ENCODE data around the gene MEX3A.
A peak's percentile ranks its signal among the peaks of the same experiment; 100 is the strongest.
"Not testable (repeated sequence)": the region's sequence is repeated elsewhere in the genome, so short reads cannot be mapped to it uniquely, and the experiment has no call there.

MEX3A gene

DNA sequence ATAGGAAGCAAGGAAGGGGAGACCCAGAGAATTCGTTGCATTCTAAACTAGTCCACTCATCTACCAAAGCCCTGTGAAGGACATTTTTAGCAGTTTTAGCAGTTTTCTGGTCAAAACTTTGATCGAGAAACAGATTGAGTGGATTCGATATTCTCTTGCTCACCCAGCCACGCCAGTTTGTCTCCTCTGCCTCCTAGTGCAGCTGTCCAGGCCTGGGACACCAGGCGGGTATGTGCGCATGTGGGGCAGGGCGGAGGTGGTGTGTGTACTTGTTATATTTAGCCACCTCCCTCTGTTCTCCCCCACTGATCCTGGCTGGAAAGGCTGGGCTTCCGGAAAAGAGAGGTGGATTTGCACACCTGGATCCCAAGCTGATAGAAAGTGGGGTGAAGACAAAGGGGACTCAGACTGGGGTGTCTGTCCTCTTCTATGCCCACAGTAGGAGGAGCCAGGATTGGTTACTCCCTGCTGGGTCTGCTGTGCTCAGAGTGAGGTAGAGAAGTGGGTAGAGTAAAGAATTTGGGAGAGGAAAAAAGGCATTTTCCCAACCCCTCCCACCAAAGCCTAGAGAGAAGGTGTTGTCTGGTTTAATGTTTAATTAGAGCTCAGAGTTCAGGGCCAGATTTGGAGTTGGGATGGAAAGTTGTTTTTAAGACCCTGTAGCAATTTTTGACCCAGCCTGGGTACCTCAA lies 36.1 kb upstream of the MEX3A start:
- no peak for DNase-seq (ENCODE audit: low spot score)

DNA sequence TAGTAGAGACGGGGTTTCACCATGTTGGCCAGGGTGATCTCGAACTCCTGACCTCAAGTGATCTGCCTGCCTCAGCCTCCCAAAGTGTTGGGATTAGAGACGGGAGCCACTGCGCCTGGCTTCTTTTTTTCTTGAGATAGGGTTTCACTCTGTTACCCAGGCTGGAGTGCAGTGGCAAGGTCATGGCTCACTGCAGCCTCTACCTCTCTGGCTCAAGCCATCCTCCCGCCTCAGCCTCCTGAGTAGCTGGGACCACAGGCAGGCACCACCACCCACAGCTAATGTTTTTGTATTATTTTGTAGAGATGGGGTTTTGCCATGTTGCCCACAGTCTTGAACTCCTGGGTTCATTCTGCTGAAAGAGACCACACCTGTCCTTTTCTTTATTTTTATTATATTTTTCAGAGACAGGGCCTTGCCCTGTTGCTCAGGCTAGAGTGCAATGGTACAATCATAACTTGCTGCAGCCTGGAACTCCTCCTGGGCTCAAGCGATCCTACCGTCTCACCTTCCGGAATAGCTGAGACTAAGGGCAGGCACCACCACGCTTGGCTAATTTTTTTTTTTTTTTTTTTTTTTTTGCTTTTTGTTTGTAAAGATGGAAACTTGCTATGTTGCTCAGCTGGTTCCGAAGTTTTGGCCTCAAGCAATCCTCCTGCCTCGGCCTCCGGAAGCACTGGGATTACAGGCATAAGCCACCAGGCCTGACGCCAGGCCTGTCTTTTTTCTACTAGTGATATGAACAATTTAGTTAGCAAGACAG lies 35.3 kb upstream of the MEX3A start:
- DNase-seq (ENCODE audit: low spot score): no peak

GRCh38 chr1:156116731-156117130 lies 34.5 kb upstream of the MEX3A start:
- DNase-seq (ENCODE audit: low spot score): not testable (repeated sequence)

GRCh38 chr1:156115514-156116374 lies 33.5 kb upstream of the MEX3A start:
- DNase-seq (ENCODE audit: low spot score): no peak

DNA sequence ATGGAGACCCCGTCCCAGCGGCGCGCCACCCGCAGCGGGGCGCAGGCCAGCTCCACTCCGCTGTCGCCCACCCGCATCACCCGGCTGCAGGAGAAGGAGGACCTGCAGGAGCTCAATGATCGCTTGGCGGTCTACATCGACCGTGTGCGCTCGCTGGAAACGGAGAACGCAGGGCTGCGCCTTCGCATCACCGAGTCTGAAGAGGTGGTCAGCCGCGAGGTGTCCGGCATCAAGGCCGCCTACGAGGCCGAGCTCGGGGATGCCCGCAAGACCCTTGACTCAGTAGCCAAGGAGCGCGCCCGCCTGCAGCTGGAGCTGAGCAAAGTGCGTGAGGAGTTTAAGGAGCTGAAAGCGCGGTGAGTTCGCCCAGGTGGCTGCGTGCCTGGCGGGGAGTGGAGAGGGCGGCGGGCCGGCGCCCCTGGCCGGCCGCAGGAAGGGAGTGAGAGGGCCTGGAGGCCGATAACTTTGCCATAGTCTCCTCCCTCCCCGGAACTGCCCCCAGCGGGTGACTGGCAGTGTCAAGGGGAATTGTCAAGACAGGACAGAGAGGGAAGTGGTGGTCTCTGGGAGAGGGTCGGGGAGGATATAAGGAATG lies 32.8 kb upstream of the MEX3A start:
- peak; percentile 71 for DNase-seq (ENCODE audit: low spot score)

- DNase-seq (ENCODE audit: low spot score): peak; percentile 93
Measured at GRCh38 chr1:156114101-156114918, 32.0 kb upstream of the MEX3A start, which contains the start of gene LMNA. LMNA (plus strand) TSS chr1:156114711; CDS start chr1:156114919, 208 bp downstream.

- DNase-seq (ENCODE audit: low spot score): no peak
Measured at GRCh38 chr1:156113282-156113950, 31.2 kb upstream of the MEX3A start.

- DNase-seq (ENCODE audit: low spot score): no peak
Measured at GRCh38 chr1:156112276-156113137, 30.2 kb upstream of the MEX3A start.

DNA sequence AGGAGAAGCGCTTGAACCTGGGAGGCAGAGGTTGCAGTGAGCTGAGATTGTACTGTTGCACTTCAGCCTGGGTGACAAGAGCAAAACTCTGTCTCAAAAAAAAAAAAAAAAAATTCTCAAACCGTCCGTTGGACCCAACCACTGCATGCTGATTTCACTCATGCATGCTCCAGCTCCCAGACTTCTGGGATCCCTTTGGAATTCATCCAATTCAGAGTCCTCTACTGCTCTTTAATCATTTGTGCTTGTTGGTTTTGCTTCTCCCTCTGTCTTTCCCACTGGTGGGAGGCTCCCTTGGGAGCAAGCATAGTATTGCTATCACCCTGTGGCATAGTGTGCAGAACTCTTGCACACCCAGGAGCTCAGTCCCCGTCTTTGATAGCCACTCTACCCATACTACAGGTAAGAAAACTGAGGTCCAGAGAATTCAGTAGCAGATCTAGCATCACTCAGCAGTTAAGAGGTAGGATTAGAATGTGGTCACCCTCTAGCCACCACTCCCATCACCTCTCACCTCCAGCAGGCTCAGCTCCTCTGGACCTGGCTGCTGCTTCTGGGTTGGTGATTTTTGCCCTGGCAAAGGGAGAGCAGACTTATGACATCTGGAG lies 29.2 kb upstream of the MEX3A start:
- no peak for DNase-seq (ENCODE audit: low spot score)

GRCh38 chr1:156110252-156110651 lies 28.0 kb upstream of the MEX3A start:
- DNase-seq (ENCODE audit: low spot score): no peak

DNA sequence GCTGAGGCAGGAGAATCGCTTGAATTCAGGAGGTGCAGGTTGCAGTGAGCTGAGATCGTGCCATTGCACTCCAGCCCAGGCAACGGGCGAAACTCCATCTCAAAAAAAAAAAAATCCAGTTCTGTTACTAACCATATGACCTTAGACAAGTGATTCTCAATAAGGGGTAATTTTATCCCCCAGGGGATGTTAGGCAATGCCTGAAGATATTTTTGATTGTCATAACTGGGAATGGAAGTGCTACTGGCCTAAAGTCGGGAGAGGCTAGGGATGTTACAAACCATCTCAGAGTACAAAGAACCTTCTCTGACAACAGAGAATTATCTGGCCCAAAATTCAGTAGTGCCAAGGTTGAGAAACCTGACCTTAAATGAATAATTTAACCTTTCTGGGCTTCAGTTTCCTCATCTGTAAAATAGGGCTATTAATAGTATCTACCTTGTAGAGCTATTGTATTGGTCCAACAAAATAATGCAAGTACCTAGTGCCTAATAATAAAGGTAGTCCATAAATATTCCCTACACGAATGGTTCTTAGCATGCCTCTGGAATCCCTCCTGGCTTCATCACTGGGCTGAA lies 26.5 kb upstream of the MEX3A start:
- no peak for DNase-seq (ENCODE audit: low spot score)

DNA sequence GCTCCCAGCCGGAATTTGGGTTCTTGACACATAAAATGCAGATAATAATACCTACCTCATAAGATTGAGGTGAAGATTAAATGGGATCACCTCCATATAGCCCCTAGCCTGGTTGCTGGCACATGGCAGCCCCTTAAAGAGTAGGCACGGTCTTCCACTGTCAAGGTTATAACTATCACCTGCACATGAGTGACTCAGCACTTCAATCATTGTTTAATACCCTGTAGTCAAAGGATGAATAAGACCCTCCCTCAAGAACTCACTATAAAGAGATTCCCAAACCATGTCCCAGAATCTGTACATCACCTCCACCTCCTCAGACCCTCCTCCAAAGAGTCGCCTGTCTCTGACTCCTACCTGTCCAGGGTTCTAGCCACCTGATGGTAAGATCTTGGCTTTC lies 25.8 kb upstream of the MEX3A start:
- no peak for DNase-seq (ENCODE audit: low spot score)

DNA sequence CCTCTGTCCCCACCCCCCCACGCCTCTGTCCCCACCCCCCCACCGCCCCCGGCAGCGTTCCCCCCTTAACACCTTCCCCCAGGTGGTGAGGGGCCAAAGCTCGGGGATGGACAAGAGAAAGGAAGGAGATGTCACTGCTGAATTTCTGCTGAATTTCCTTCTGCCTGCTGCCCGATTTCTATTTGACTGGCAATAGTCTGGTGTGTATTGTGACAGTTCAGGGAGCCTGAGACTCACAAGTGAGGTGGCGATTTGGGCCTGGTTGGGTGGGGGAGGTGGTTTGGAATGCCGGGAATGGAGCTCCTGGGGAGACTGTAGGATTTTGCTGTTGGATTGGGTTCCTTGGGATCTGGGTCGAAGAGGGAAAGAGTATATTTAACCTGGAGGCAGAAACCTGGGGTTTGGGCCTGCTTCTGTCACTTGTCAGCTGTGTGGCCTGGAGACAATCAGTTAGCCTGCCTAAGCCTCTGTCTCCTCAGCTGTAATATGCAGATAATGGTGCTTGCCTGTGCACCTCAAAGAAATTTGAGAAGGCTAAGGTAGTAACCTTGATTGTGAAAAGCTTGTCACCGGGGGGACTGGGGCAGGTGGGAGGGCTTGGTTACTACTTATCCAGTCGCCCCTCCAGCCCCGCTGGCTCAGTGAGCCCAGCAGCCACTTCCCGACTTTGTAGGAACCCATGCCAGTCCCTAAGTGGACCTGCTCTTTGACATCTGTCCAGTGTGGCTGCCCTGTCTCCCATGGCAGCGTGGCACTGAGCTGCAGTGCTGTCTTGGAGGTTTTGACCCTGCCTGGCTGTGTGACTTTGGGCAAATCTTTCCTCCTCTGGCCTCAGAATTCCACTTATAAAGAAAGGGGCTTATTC lies 24.6 kb upstream of the MEX3A start:
- DNase-seq (ENCODE audit: low spot score): no peak

DNA sequence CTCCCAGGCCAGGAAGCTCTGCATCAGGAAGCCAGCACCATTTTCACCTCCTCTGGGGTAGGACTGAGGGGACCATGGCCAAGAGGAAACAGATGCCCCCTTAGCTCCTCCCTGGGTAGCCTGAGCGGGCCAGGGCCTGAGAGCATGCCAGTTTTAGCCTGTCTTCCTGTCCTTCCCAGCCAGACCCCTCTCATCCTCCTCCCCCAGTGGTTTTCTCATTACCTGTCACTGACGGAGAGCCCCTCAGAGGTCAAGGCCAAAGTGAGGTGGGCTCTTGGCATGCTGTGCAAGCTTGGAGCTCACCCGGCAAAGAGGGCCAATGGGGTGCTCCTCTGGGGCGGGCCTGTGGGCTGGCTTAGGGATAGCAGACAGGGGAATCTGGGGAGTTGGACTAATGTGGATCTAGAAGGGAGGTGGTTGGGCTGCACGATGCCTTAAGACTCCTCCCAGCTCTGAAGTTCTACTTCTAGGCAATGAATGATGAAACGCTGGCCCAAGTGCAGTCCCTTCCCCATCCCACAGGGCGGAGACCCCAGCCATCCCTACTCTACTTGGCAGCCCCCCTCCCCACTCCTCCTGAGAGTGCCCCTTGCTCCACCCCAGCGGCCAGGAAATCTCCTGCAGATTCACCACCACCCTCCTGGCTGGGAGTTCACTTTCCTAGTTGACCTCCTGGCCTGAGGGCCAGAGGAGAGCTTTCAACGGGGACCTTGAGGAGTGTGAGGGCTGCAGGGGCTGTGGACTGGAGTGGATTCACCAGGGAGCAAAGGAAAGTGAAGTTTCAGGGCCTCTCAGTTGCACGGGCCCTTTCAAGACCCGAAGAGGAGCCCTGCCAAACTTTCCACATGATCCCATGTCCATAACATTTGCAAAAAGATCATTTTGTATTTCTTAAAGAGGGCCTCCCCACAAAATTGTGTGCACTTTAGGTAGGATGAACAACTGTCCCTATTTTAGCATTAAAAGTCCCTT lies 22.9 kb upstream of the MEX3A start:
- DNase-seq (ENCODE audit: low spot score): no peak

- DNase-seq (ENCODE audit: low spot score): no peak
Measured at GRCh38 chr1:156104065-156104810, 22.0 kb upstream of the MEX3A start.

- DNase-seq (ENCODE audit: low spot score): no peak
Measured at GRCh38 chr1:156103521-156103947, 21.3 kb upstream of the MEX3A start.
